K562 (cell line): ENCODE measurements around the gene AGPAT4. TPM values are rescaled to one million over a fixed set of nuclear protein-coding genes. Genes with fewer than 3 reads are reported as not detected.

Source experiments
- FUS ChIP-seq: fragments of 200-400 bp; formaldehyde crosslinking; optimal IDR thresholded peaks from 2 replicates; pipeline ENCODE3; 2017; ENCODE audit warnings: low read depth, low read length
- GABPA ChIP-seq: fragments of 200-800 bp; sonication (Bioruptor generic); conservative IDR thresholded peaks from 2 replicates; pipeline ENCODE4 v1.6.1; 2016; ENCODE audit warnings: low read depth, missing genetic modification characterization, missing compliant biosample characterization
- KAT2B ChIP-seq: IDR thresholded peaks from one replicate; pipeline ENCODE4 v1.6.1; 2012; ENCODE audit warnings: low read depth, mild to moderate bottlenecking, control low read depth, inconsistent platforms, low read length, moderate library complexity
- REST ChIP-seq, 2 experiments: fragments of 450-650 bp; formaldehyde crosslinking in 1 of 2; IDR thresholded peaks; 2 replicates each; pipeline versions ENCODE4 v1.4.0 to v1.6.1; 2014 to 2020; ENCODE audit warnings: mild to moderate bottlenecking in 2 of 2, borderline replicate concordance in 1 of 2, low read depth in 1 of 2
- polyA plus RNA-seq, 8 experiments: library from polyadenylated mRNA; depleted of rRNA in 4 of 8; stranded (reverse) in 5 of 8; unstranded in 3 of 8; fragments of >200 nt; fragmentation: Nextera tagmentation in 2 of 8; fragmentation: Illumina TruSeq in 1 of 8; extraction: Ambion mirVana in 2 of 8; extraction: Trizol in 1 of 8; gene quantifications; 2 replicates each; pipeline versions ENCODE4 v1.2.1 to v1.2.3, GENCODE V29; 2011 to 2014; ENCODE audit warnings: inconsistent platforms in 1 of 8, missing spikeins in 1 of 8
- total RNA-seq, 7 experiments: library from RNA; depleted of rRNA in 6 of 7; stranded (reverse); fragments of >200 nt in 6 of 7; fragmentation: Illumina TruSeq in 2 of 7; extraction: Trizol in 2 of 7; gene quantifications; 2 replicates each; pipeline versions ENCODE4 v1.2.1 to v1.2.3, GENCODE V29; 2011 to 2021; ENCODE audit warnings: low replicate concordance in 1 of 7

Gene AGPAT4
- total and polyA plus RNA-seq, 9 of the 15 experiments (the other 6 are each of a cell fraction or from before 2014, with no cell fraction given): 2.2 to 15.0 (median 5.7) TPM

GRCh38 chr6:161125591-161125990 lies 148.3 kb downstream of the AGPAT4 start (continued):
- TF ChIP-seq REST (IDR thresholded peaks at IDR 0.05; ENCODE audit: borderline replicate concordance) (no peak), REST (CRISPR knock-in tag; IDR thresholded peaks at IDR 0.05; ENCODE audit: low read depth) (no peak), FUS (no peak), GABPA (tag) (no peak), KAT2B (no peak)
